HepG2 (cell line): ENCODE results near the gene DAD1. TPM values are rescaled to one million over a fixed set of nuclear protein-coding genes. Genes with fewer than 3 reads are reported as not detected.

Experiments used
- ATF1 ChIP-seq: IDR thresholded peaks from 2 replicates; pipeline ENCODE4 v1.6.1; 2016; ENCODE audit warnings: mild to moderate bottlenecking, control low read depth
- BORCS8-MEF2B ChIP-seq: sonication (generic); formaldehyde crosslinking; IDR thresholded peaks from 2 replicates; pipeline ENCODE4 v1.8.0; 2022; ENCODE audit warnings: mild to moderate bottlenecking, missing genetic modification reagents
- GATAD2A ChIP-seq: IDR thresholded peaks from 2 replicates; pipeline ENCODE4 v1.6.1; 2016
- KLF15 ChIP-seq: sonication (generic); formaldehyde crosslinking; IDR thresholded peaks from 2 replicates; pipeline ENCODE4 v1.8.1; 2023; ENCODE audit warnings: borderline replicate concordance, mild to moderate bottlenecking, inconsistent platforms, missing genetic modification reagents, mixed read lengths
- MYNN ChIP-seq: sonication (generic); formaldehyde crosslinking; IDR thresholded peaks from 2 replicates; pipeline ENCODE4 v1.4.0; 2020; ENCODE audit warnings: mild to moderate bottlenecking, low read depth, missing genetic modification reagents
- NCOA1 ChIP-seq: sonication (generic); formaldehyde crosslinking; IDR thresholded peaks from 2 replicates; pipeline ENCODE4 v1.9.0; 2021; ENCODE audit warnings: missing genetic modification reagents
- NCOR1 ChIP-seq: fragments of 200-600 bp; sonication (generic); IDR thresholded peaks from 2 replicates; pipeline ENCODE4 v1.7.0; 2017; ENCODE audit warnings: antibody characterized with exemption, low read length, borderline replicate concordance
- REPIN1 ChIP-seq: sonication (generic); formaldehyde crosslinking; IDR thresholded peaks from 2 replicates; pipeline ENCODE4 v1.8.0; 2022; ENCODE audit warnings: missing genetic modification reagents, low read depth, mild to moderate bottlenecking, borderline replicate concordance
- ZBTB38 ChIP-seq: sonication (generic); formaldehyde crosslinking; IDR thresholded peaks from 2 replicates; pipeline ENCODE4 v1.5.1; 2020; ENCODE audit warnings: mild to moderate bottlenecking, missing genetic modification reagents
- ZC3H13 ChIP-seq: sonication (generic); formaldehyde crosslinking; IDR thresholded peaks from 2 replicates; pipeline ENCODE4 v1.8.1; 2023; ENCODE audit warnings: mild to moderate bottlenecking, missing genetic modification reagents, moderate library complexity
- polyA plus RNA-seq, 8 experiments: library from polyadenylated mRNA; depleted of rRNA in 3 of 8; stranded (reverse) in 7 of 8; unstranded in 1 of 8; fragments of >200 nt; fragmentation: Illumina TruSeq in 4 of 8; extraction: Trizol in 4 of 8; gene quantifications; 2 replicates each; pipeline versions ENCODE4 v1.2.1 to v1.2.3, GENCODE V29; 2011 to 2016; ENCODE audit warnings: low read depth in 4 of 8, missing spikeins in 1 of 8, mixed read lengths in 1 of 8; ENCODE audit not compliant: insufficient read depth in 1 of 8
- total RNA-seq, 5 experiments: library from RNA; depleted of rRNA; stranded (reverse); fragments of >200 nt; fragmentation: Illumina TruSeq; extraction: Trizol; gene quantifications; 2 replicates each; pipeline ENCODE4 v1.2.3, GENCODE V29; 2016; ENCODE audit warnings: low read depth in 1 of 5
- TF ChIP-seq, protein P1 (sequence below): sonication (generic); formaldehyde crosslinking; IDR thresholded peaks from 2 replicates; pipeline ENCODE4 v1.4.0; 2020; ENCODE audit warnings: missing genetic modification reagents, mild to moderate bottlenecking, borderline replicate concordance
- TF ChIP-seq, protein P2 (sequence below): IDR thresholded peaks from 2 replicates; pipeline ENCODE4 v1.6.1; 2012; ENCODE audit warnings: low read depth, low read length, improper control_type of control experiment
- TF ChIP-seq, protein P3 (sequence below): sonication (generic); formaldehyde crosslinking; IDR thresholded peaks from 2 replicates; pipeline ENCODE4 v1.5.1; 2020; ENCODE audit warnings: mild to moderate bottlenecking, missing genetic modification reagents, moderate library complexity
- TF ChIP-seq, protein P4 (sequence below), 2 experiments: IDR thresholded peaks; 2 replicates each; pipeline ENCODE4 v1.6.1; 2011 to 2012; ENCODE audit warnings: low read length in 2 of 2, borderline replicate concordance in 1 of 2, low read depth in 1 of 2, mild to moderate bottlenecking in 1 of 2, moderate library complexity in 1 of 2
- TF ChIP-seq, protein P5 (sequence below): sonication (generic); formaldehyde crosslinking; IDR thresholded peaks from 2 replicates; pipeline ENCODE4 v1.9.0; 2022; ENCODE audit warnings: low read depth, missing genetic modification reagents

The DAD1 gene
- total and polyA plus RNA-seq, 2 of the 13 experiments (the other 11 are each of a cell fraction or from before 2014, with no cell fraction given), result 558 to 626 TPM

DNA sequence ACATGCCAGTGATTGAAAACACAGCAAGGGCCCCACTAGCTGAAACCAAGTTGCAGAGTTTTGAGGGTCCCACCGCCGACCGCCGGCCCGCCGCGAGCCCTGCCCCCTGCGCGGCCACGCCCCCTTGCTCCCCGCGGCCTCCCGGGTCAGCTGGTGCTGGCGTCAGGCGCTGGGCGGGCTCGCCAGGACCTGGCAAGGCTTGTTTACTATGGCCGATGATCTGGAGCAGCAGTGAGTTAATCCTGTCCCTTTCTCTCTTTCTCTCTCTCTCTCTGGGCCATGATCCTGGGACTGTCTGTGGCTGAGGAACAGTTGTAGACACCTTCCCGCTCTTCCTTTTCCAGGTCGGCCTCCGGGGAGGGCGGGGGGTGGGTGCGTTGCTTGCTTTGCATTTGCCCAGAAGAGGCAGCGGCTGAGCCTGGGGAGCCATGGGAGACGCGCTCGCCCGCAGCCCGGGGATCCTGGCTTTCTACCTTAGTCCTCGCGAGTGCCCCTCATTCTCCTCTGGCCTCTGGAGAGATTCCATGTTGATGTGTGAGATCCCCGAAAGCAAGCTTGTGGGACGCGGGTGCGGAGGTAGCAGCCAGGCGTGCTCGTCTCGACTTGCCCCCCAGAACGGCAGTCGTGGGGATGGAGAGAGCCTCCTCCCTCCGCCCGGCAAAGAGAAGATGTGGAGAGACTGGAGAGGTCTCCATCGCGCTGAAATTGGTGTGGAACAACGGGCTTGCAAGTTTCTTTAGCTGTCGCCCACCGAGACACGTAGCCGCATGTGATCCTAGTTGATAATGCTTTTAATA, 9.3 kb upstream of the DAD1 start, which contains the start of gene ABHD4 (continued):
- 0 out of 2 replicates have a peak, but pooled peaks have one; percentile 40 for TF ChIP-seq REPIN1 (CRISPR knock-in tag)
- TF ChIP-seq, protein P1, sequence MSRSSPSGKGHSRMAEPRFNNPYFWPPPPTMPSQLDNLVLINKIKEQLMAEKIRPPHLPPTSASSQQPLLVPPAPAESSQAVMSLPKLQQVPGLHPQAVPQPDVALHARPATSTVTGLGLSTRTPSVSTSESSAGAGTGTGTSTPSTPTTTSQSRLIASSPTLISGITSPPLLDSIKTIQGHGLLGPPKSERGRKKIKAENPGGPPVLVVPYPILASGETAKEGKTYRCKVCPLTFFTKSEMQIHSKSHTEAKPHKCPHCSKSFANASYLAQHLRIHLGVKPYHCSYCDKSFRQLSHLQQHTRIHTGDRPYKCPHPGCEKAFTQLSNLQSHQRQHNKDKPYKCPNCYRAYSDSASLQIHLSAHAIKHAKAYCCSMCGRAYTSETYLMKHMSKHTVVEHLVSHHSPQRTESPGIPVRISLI (CRISPR knock-in tag), result no peak; the same call in 1 of the 2 replicates
- TF ChIP-seq, protein P2, sequence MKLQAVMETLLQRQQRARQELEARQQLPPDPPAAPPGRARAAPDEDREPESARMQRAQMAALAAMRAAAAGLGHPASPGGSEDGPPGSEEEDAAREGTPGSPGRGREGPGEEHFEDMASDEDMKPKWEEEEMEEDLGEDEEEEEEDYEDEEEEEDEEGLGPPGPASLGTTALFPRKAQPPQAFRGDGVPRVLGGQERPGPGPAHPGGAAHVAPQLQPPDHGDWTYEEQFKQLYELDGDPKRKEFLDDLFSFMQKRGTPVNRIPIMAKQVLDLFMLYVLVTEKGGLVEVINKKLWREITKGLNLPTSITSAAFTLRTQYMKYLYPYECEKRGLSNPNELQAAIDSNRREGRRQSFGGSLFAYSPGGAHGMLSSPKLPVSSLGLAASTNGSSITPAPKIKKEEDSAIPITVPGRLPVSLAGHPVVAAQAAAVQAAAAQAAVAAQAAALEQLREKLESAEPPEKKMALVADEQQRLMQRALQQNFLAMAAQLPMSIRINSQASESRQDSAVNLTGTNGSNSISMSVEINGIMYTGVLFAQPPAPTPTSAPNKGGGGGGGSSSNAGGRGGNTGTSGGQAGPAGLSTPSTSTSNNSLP, result 0 out of 2 replicates have a peak, but pooled peaks have one; percentile 9
- TF ChIP-seq, protein P3, sequence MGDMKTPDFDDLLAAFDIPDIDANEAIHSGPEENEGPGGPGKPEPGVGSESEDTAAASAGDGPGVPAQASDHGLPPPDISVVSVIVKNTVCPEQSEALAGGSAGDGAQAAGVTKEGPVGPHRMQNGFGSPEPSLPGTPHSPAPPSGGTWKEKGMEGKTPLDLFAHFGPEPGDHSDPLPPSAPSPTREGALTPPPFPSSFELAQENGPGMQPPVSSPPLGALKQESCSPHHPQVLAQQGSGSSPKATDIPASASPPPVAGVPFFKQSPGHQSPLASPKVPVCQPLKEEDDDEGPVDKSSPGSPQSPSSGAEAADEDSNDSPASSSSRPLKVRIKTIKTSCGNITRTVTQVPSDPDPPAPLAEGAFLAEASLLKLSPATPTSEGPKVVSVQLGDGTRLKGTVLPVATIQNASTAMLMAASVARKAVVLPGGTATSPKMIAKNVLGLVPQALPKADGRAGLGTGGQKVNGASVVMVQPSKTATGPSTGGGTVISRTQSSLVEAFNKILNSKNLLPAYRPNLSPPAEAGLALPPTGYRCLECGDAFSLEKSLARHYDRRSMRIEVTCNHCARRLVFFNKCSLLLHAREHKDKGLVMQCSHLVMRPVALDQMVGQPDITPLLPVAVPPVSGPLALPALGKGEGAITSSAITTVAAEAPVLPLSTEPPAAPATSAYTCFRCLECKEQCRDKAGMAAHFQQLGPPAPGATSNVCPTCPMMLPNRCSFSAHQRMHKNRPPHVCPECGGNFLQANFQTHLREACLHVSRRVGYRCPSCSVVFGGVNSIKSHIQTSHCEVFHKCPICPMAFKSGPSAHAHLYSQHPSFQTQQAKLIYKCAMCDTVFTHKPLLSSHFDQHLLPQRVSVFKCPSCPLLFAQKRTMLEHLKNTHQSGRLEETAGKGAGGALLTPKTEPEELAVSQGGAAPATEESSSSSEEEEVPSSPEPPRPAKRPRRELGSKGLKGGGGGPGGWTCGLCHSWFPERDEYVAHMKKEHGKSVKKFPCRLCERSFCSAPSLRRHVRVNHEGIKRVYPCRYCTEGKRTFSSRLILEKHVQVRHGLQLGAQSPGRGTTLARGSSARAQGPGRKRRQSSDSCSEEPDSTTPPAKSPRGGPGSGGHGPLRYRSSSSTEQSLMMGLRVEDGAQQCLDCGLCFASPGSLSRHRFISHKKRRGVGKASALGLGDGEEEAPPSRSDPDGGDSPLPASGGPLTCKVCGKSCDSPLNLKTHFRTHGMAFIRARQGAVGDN (CRISPR knock-in tag), result peak; percentile 96
- peak; percentile 91 for TF ChIP-seq ZC3H13 (CRISPR knock-in tag)
- peak; percentile 95 for TF ChIP-seq ZBTB38 (CRISPR knock-in tag)
- no peak; the same call in 1 of the 2 replicates for TF ChIP-seq NCOR1
- TF ChIP-seq, protein P4, sequence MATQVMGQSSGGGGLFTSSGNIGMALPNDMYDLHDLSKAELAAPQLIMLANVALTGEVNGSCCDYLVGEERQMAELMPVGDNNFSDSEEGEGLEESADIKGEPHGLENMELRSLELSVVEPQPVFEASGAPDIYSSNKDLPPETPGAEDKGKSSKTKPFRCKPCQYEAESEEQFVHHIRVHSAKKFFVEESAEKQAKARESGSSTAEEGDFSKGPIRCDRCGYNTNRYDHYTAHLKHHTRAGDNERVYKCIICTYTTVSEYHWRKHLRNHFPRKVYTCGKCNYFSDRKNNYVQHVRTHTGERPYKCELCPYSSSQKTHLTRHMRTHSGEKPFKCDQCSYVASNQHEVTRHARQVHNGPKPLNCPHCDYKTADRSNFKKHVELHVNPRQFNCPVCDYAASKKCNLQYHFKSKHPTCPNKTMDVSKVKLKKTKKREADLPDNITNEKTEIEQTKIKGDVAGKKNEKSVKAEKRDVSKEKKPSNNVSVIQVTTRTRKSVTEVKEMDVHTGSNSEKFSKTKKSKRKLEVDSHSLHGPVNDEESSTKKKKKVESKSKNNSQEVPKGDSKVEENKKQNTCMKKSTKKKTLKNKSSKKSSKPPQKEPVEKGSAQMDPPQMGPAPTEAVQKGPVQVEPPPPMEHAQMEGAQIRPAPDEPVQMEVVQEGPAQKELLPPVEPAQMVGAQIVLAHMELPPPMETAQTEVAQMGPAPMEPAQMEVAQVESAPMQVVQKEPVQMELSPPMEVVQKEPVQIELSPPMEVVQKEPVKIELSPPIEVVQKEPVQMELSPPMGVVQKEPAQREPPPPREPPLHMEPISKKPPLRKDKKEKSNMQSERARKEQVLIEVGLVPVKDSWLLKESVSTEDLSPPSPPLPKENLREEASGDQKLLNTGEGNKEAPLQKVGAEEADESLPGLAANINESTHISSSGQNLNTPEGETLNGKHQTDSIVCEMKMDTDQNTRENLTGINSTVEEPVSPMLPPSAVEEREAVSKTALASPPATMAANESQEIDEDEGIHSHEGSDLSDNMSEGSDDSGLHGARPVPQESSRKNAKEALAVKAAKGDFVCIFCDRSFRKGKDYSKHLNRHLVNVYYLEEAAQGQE (IDR thresholded peaks at IDR 0.05; ENCODE audit: borderline replicate concordance in 1 of 2, low read depth in 1 of 2, low read length in 2 of 2), result 0 out of 4 replicates have a peak, but pooled peaks of 1 of the 2 experiments have one; percentile 44
- TF ChIP-seq KLF15 (CRISPR knock-in tag), result no peak
- TF ChIP-seq, protein P5, sequence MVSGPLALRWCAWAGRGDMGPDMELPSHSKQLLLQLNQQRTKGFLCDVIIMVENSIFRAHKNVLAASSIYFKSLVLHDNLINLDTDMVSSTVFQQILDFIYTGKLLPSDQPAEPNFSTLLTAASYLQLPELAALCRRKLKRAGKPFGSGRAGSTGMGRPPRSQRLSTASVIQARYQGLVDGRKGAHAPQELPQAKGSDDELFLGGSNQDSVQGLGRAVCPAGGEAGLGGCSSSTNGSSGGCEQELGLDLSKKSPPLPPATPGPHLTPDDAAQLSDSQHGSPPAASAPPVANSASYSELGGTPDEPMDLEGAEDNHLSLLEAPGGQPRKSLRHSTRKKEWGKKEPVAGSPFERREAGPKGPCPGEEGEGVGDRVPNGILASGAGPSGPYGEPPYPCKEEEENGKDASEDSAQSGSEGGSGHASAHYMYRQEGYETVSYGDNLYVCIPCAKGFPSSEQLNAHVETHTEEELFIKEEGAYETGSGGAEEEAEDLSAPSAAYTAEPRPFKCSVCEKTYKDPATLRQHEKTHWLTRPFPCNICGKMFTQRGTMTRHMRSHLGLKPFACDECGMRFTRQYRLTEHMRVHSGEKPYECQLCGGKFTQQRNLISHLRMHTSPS (CRISPR knock-in tag), result peak; percentile 60
- peak; percentile 7; the same call in 1 of the 2 replicates for TF ChIP-seq BORCS8-MEF2B
- TF ChIP-seq MYNN (CRISPR knock-in tag), result no peak; the same call in 1 of the 2 replicates
- TF ChIP-seq NCOA1 (CRISPR knock-in tag), result no peak; the same call in 1 of the 2 replicates
- TF ChIP-seq ATF1 (CRISPR knock-in tag), result no peak
- peak; percentile 33 for TF ChIP-seq GATAD2A (CRISPR knock-in tag)
